Type B pancreatic cell (in vitro differentiated cells): ENCODE results near the gene BIN2. TPM values are rescaled to one million over a fixed set of nuclear protein-coding genes. Genes with fewer than 3 reads are reported as not detected.

Experiments
- DNase-seq: peaks from one replicate; pipeline ENCODE4 v3.0.0; 2021; ENCODE audit warnings: mixed read lengths; ENCODE audit not compliant: unreplicated experiment; ENCODE audit errors: extremely low spot score
- H3K27ac Mint-ChIP-seq: 2 replicates; pipeline ENCODE4 v1.8.0; 2021; ENCODE audit warnings: mild to moderate bottlenecking, mixed read lengths
- H3K27me3 Mint-ChIP-seq: 2 replicates; pipeline ENCODE4 v1.8.0; 2021; ENCODE audit warnings: mixed read lengths
- H3K36me3 Mint-ChIP-seq: 2 replicates; pipeline ENCODE4 v1.8.0; 2021; ENCODE audit warnings: mixed read lengths
- H3K4me1 Mint-ChIP-seq: one replicate; pipeline ENCODE4 v1.8.0; 2021; ENCODE audit warnings: mixed read lengths; ENCODE audit not compliant: unreplicated experiment
- H3K4me3 Mint-ChIP-seq: 2 replicates; pipeline ENCODE4 v1.8.0; 2021; ENCODE audit warnings: mild to moderate bottlenecking, mixed read lengths
- H3K9me3 Mint-ChIP-seq: 2 replicates; pipeline ENCODE4 v1.8.0; 2021; ENCODE audit warnings: mixed read lengths
- CTCF ChIP-seq: fragments of 200-600 bp; sonication (generic); conservative IDR thresholded peaks from 2 replicates; pipeline ENCODE4 v1.5.0; 2021; ENCODE audit warnings: antibody characterized with exemption, mild to moderate bottlenecking
- total RNA-seq: library from RNA; stranded (reverse); gene quantifications from 2 replicates; pipeline ENCODE4 v1.2.1, GENCODE V29; 2021; ENCODE audit warnings: low replicate concordance

BIN2 gene
- total RNA-seq, 1 donor from 2014 or later: not detected

GRCh38 chr12:51362307-51362706 is 38.3 kb upstream of the BIN2 start:
- Mint-ChIP-seq H3K27ac (no peak overlapping the region), H3K4me1 (peaks cover 9% of the 10 kb centered on the region), H3K4me3 (no peak overlapping the region), H3K27me3 (no peaks in the 10 kb centered on the region), H3K9me3 (no peaks in the 10 kb centered on the region), H3K36me3 (no peaks in the 10 kb centered on the region)
- DNase-seq: no peak
- no peak for TF ChIP-seq CTCF

GRCh38 chr12:51361161-51362016 is 37.4 kb upstream of the BIN2 start:
- Mint-ChIP-seq H3K27me3 (no peaks in the 10 kb centered on the region), H3K27ac (no peak overlapping the region), H3K36me3 (no peaks in the 10 kb centered on the region), H3K9me3 (no peaks in the 10 kb centered on the region), H3K4me3 (no peak overlapping the region), H3K4me1 (peaks cover 9% of the 10 kb centered on the region)
- no peak for DNase-seq
- no peak for TF ChIP-seq CTCF

- peaks cover 9% of the 10 kb centered on the region for H3K4me1 Mint-ChIP-seq
- no peak for TF ChIP-seq CTCF
- H3K9me3 Mint-ChIP-seq: no peaks in the 10 kb centered on the region
- no peak overlapping the region for H3K27ac Mint-ChIP-seq
- H3K36me3 Mint-ChIP-seq: no peaks in the 10 kb centered on the region
- no peak for DNase-seq
- no peak overlapping the region for H3K4me3 Mint-ChIP-seq
- H3K27me3 Mint-ChIP-seq: no peaks in the 10 kb centered on the region
Observed at GRCh38 chr12:51360315-51360714, 36.3 kb upstream of the BIN2 start.

GRCh38 chr12:51359851-51360250 is 35.9 kb upstream of the BIN2 start:
- DNase-seq: no peak
- H3K27me3 Mint-ChIP-seq: no peaks in the 10 kb centered on the region
- H3K27ac Mint-ChIP-seq: no peak overlapping the region
- H3K4me3 Mint-ChIP-seq: no peak overlapping the region
- H3K36me3 Mint-ChIP-seq: no peaks in the 10 kb centered on the region
- no peak for TF ChIP-seq CTCF
- H3K4me1 Mint-ChIP-seq: peaks cover 9% of the 10 kb centered on the region
- H3K9me3 Mint-ChIP-seq: no peaks in the 10 kb centered on the region

GRCh38 chr12:51358496-51358895 is 34.5 kb upstream of the BIN2 start:
- TF ChIP-seq CTCF: no peak
- no peak for DNase-seq
- Mint-ChIP-seq H3K36me3 (no peaks in the 10 kb centered on the region), H3K9me3 (no peaks in the 10 kb centered on the region), H3K4me1 (peaks cover 9% of the 10 kb centered on the region), H3K27ac (no peak overlapping the region), H3K27me3 (no peaks in the 10 kb centered on the region), H3K4me3 (no peak overlapping the region)
